GM19239 (cell line): ENCODE measurements around the gene HOXC10.

Experiments used
- DNase-seq: peaks from one replicate; pipeline ENCODE4 v3.0.0; 2011; ENCODE audit warnings: low spot score; ENCODE audit not compliant: insufficient read length
- FAIRE-seq: peaks from 2 replicates; lab custom pipeline; 2011; peaks lifted over from hg19 to GRCh38; lab: Jason Lieb, UNC

The HOXC10 gene

GRCh38 chr12:53984901-53985691 lies at the start of gene HOXC10:
HOXC10 (plus strand) TSS chr12:53985146; CDS start chr12:53985260, 114 bp downstream.
- DNase-seq: peak; percentile 70
- FAIRE-seq: peak; percentile 73

DNA sequence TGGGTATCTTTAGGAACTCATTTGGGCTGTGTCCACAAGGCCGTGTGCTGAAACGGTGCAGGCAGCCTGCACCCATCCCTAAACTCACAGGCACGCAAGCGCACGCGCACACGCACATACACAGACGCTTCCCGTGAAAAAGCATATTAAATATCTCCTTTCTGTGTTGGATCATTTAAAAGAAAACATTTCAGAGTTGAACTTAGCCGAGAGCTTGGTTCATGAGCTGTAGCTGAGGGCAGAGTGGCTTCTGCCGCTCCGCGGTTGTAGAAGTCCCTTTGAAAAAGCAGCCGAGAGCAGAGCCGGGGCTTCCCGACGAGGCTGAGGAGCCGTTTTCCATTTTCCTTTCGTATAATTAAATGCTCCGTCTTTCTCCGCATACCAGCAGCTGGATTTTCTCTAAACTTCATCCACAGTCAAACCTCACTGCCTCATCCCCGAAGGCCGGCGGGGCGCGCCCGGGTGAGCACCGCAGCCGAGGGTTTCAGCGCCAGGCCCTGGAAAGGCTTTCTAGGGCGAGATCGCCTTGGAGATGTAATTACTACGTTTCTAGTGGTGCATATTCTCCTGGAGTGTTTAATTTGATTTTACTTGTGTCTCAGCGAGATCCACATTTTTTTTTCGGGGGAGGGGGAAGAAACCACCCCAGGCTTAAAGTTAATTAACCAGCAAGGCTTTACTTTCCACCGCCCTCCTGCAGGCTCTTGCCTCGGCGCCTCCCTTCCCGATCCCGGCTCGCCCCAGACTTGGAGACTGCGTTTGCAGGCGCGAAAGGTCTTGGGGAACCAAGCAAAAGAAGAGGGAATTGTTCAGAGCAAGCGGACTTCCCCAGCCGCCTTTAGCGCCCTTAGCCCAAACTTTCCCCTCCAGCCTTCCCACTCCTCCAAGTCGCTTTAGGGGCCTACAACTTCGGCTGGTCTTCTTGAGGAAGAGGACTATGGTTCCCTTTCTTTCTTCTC lies 49.3 kb upstream of the HOXC10 start:
- FAIRE-seq: no peak
- DNase-seq: no peak

GRCh38 chr12:53937099-53937498 lies 47.8 kb upstream of the HOXC10 start:
- FAIRE-seq (no peak), DNase-seq (no peak)

- FAIRE-seq (no peak), DNase-seq (no peak)
Measured at GRCh38 chr12:53937596-53938325, 47.2 kb upstream of the HOXC10 start.

DNA sequence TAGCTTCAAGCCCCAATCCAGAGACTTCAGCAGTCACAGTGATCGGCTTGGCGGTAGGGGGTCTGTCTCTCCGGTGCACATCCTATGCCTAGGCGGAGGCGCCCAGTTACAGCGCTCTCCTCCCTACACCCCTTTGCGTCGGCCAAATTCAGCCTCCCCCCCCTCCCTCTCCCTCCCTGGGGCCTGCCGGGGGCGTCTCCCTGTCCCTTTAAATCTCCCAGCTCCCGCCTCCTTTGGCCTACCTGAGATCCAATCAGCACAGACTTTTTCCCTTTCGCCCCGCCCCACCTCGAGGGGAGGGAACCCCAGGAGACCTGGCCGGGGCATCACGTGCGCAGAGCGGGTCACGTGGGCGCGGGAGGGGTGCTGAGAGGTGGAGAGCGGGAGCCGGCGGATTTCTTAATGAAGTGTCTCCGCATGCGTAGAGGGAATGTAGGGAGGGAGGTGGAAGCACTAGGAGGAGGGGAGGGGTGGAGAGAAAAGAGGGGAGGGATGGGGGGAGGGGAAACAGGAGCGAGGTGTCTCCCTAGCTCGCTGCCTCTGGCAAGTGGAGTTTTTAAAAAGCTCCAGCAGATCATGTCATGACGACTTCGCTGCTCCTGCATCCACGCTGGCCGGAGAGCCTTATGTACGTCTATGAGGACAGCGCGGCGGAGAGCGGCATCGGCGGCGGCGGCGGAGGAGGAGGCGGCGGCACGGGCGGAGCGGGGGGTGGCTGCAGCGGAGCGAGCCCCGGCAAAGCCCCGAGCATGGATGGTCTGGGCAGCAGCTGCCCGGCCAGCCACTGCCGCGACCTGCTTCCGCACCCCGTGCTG lies 46.4 kb upstream of the HOXC10 start, which contains the start of gene HOXC13:
TSS of gene HOXC13 (plus strand) at position 506 of the 815 bp plus-strand sequence. CDS start at position 582, 76 bp downstream.
- no peak for DNase-seq
- FAIRE-seq: no peak

- no peak for FAIRE-seq
- no peak for DNase-seq
Measured at GRCh38 chr12:53939141-53940108, 45.5 kb upstream of the HOXC10 start.

GRCh38 chr12:53940443-53941014 lies 44.4 kb upstream of the HOXC10 start:
- FAIRE-seq: no peak
- no peak for DNase-seq

DNA sequence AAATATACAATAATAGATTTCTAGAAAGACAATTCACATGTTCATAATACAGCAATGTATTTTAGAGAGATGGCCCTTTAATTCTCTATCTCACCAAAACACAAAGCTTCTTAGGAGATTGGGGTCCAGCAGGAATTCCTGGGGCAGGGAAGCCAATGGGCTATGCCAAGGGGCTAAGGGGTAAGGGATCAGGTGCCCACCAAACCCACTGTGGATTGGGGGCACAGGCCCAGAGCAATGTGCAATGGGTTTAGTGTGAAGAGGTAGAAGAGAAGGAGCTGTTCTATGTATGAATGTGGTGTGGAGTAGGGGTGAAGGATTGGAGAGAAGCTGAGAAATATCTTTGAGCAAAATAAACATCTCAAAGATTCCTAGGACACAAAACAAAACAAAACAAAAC lies 43.8 kb upstream of the HOXC10 start:
- FAIRE-seq (no peak), DNase-seq (no peak)

DNA sequence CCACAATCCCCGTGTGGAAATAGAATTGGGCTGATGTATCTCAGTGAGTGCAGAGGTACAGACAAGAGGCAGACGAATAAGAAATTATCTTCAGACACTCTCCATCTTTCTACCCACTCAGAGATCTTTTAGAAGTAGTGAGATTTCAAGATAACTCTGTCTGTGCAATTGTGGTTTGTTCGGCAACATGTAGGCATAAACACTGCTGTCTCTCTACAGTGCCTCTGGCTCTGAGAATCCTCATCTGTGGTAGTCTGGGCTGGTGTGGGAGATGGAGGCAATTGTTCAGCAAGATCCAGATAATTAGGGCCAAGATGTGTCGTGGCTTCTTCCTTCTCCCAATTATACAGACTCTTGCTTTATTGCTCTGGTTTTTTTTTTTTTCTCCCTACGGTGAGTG lies 43.2 kb upstream of the HOXC10 start:
- FAIRE-seq: no peak
- no peak for DNase-seq

GRCh38 chr12:53942467-53942997 lies 42.4 kb upstream of the HOXC10 start:
- DNase-seq (no peak), FAIRE-seq (no peak)

- DNase-seq: no peak
- FAIRE-seq: no peak
Measured at GRCh38 chr12:53944209-53944608, 40.7 kb upstream of the HOXC10 start.

- no peak for FAIRE-seq
Measured at GRCh38 chr12:53944907-53945847, 39.8 kb upstream of the HOXC10 start.

GRCh38 chr12:53947743-53948142 lies 37.2 kb upstream of the HOXC10 start:
- FAIRE-seq (no peak), DNase-seq (no peak)

More at GRCh38 chr12:53944907-53945847, 39.8 kb upstream of the HOXC10 start:
- DNase-seq: no peak

GRCh38 chr12:53948650-53949593 lies 36.0 kb upstream of the HOXC10 start:
- FAIRE-seq: no peak

GRCh38 chr12:53949631-53950436 lies 35.1 kb upstream of the HOXC10 start:
- FAIRE-seq (no peak), DNase-seq (no peak)

More at GRCh38 chr12:53948650-53949593, 36.0 kb upstream of the HOXC10 start:
- DNase-seq: no peak
